Fibroblast of lung (primary cell): ENCODE data around the gene COPS6. TPM values are rescaled to one million over a fixed set of nuclear protein-coding genes. Genes with fewer than 3 reads are reported as not detected.
A peak's percentile ranks its signal among the peaks of the same experiment; 100 is the strongest.

Experiments used
- DNase-seq, 2 donors: peaks; one replicate each; pipeline versions ENCODE4 v3.0.0 to v3.0.0-alpha.2; 2010; ENCODE audit warnings: low read depth in 2 of 2
- H2AFZ ChIP-seq: 2 replicates; pipeline ENCODE4 v1.5.1; 2012; ENCODE audit warnings: low read length, control low read depth, inconsistent platforms
- H3K27ac ChIP-seq: 2 replicates; pipeline ENCODE4 v1.5.1; 2011; ENCODE audit warnings: low read length, control low read depth; ENCODE audit not compliant: insufficient read depth
- H3K27me3 ChIP-seq: 2 replicates; pipeline ENCODE4 v1.5.1; 2011; ENCODE audit warnings: mild to moderate bottlenecking, low read length; ENCODE audit not compliant: control insufficient read depth, insufficient read depth
- H3K36me3 ChIP-seq: 2 replicates; pipeline ENCODE4 v1.5.1; 2011; ENCODE audit warnings: low read length; ENCODE audit not compliant: control insufficient read depth, insufficient read depth
- H3K4me1 ChIP-seq: 2 replicates; pipeline ENCODE4 v1.5.1; 2011; ENCODE audit warnings: low read length; ENCODE audit not compliant: control insufficient read depth, insufficient read depth; ENCODE audit errors: extremely low read depth
- H3K4me2 ChIP-seq: 2 replicates; pipeline ENCODE4 v1.5.1; 2011; ENCODE audit warnings: low read length, control low read depth; ENCODE audit not compliant: insufficient read depth; ENCODE audit errors: extremely low read depth
- H3K4me3 ChIP-seq, 4 experiments: fragments of 200-600 bp in 1 of 4; sonication (generic) in 1 of 4; replicated peaks in 1 of 4; 2 replicates each; pipeline ENCODE4 v1.5.1; 2011 to 2016; ENCODE audit warnings: low read length in 4 of 4, low read depth in 3 of 4, mild to moderate bottlenecking in 3 of 4, control low read depth in 2 of 4, inconsistent platforms in 1 of 4, mixed read lengths in 1 of 4; ENCODE audit not compliant: insufficient read depth in 1 of 4; ENCODE audit errors: control extremely low read depth in 1 of 4
- H3K79me2 ChIP-seq: 2 replicates; pipeline ENCODE4 v1.5.1; 2012; ENCODE audit warnings: mild to moderate bottlenecking, low read length, inconsistent platforms; ENCODE audit not compliant: control insufficient read depth, insufficient read depth
- H3K9ac ChIP-seq: 2 replicates; pipeline ENCODE4 v1.5.1; 2011; ENCODE audit warnings: mild to moderate bottlenecking, low read length, control low read depth; ENCODE audit not compliant: insufficient read depth
- H3K9me3 ChIP-seq: 2 replicates; pipeline ENCODE4 v1.5.1; 2012; ENCODE audit warnings: low read depth, low read length; ENCODE audit not compliant: control insufficient read depth, insufficient read depth
- H4K20me1 ChIP-seq: 2 replicates; pipeline ENCODE4 v1.5.1; 2011; ENCODE audit warnings: low read length; ENCODE audit not compliant: control insufficient read depth, insufficient read depth; ENCODE audit errors: extremely low read depth
- CTCF ChIP-seq, 2 donors: IDR thresholded peaks in 1 of 2; conservative IDR thresholded peaks in 1 of 2; 1 replicate in 1 of 2; 2 replicates in 1 of 2; pipeline ENCODE4 v1.5.1; 2011 to 2012; ENCODE audit warnings: low read length in 2 of 2, control low read depth in 1 of 2, inconsistent platforms in 1 of 2, low read depth in 1 of 2, mild to moderate bottlenecking in 1 of 2
- EZH2 ChIP-seq: IDR thresholded peaks from 2 replicates; pipeline ENCODE4 v1.5.1; 2012; ENCODE audit warnings: low read length, control low read depth, mild to moderate bottlenecking; ENCODE audit errors: missing control alignments
- polyA plus RNA-seq, 2 donors: library from polyadenylated mRNA; depleted of rRNA in 1 of 2; stranded (reverse) in 1 of 2; unstranded in 1 of 2; fragments of >200 nt; gene quantifications; 2 replicates each; pipeline ENCODE4 v1.2.1, GENCODE V29; 2011 to 2012; ENCODE audit warnings: missing spikeins in 1 of 2
- total RNA-seq: library from RNA; depleted of rRNA; stranded (reverse); fragments of >200 nt; gene quantifications from 2 replicates; pipeline ENCODE4 v1.2.1, GENCODE V29; 2014

Gene COPS6
- total and polyA plus RNA-seq, 2 donors (not counting 1 experiment from before 2014, with no cell fraction given): 71.0 to 188 TPM

DNA sequence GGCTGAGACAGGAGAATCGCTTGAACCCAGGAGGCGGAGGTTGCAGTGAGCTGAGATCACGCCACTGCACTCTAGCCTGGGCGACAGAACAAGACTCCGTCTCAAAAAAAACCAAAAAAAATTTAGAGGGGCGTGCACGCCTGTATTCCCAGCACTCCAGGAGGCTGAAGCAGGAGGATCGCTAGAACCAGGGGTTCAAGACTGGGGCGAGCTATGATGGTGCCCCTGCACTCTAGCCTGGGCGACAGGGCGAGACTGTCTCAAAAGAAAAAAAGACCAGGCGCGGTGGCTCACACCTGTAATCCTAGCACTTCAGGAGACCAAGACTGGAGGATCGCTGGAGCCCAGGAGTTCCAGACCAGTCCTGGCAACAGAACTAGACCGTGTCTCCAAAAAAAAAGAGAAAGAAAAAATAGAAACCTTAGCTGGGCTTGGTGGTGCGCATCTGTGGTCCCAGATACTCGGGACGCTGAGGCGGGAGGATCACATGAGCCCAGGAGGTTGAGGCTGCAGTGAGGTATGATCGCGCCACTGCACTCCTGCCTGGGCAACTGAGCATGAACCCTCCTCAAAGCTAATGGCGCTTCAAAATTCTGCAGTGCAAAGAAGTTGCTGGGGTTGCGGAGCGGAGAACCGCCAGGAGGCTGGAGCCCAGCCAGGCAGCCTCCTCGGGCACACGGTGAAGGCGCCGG, 37.6 kb downstream of the COPS6 start:
- Histone ChIP-seq H3K4me1 (peaks cover 3% of the 10 kb centered on the region), H3K36me3 (peaks cover 3% of the 10 kb centered on the region), H3K4me2 (peak overlapping the region; percentile 90), H3K9ac (peak overlapping the region; percentile 92), H4K20me1 (no peaks in the 10 kb centered on the region), H3K79me2 (peaks cover 3% of the 10 kb centered on the region), H3K27me3 (no peaks in the 10 kb centered on the region), H3K4me3 (peak overlapping the region; percentile 71 to 95 (median 89)), H2AFZ (peak overlapping the region; percentile 96), H3K9me3 (no peaks in the 10 kb centered on the region), H3K27ac (peak overlapping the region; percentile 95)
- TF ChIP-seq CTCF (conservative IDR thresholded peaks at IDR 0.05 in 1 of 2, IDR thresholded peaks at IDR 0.05 in 1 of 2; ENCODE audit: low read depth in 1 of 2, low read length in 2 of 2) (no peak), EZH2 (no peak)
- no peak for DNase-seq

- Histone ChIP-seq H3K4me2 (peak within 1 kb of the TSS; percentile 90), H3K36me3 (peaks cover 3% of the 10 kb centered on the region), H3K9ac (peak within 1 kb of the TSS; percentile 92), H2AFZ (peak within 1 kb of the TSS; percentile 96), H3K27me3 (no peaks in the 10 kb centered on the region), H3K4me3 (peak within 1 kb of the TSS; percentile 71 to 95 (median 89)), H3K4me1 (peaks cover 3% of the 10 kb centered on the region), H3K9me3 (no peaks in the 10 kb centered on the region), H3K79me2 (no peaks in the 10 kb centered on the region), H4K20me1 (no peaks in the 10 kb centered on the region), H3K27ac (peak within 1 kb of the TSS; percentile 95)
- TF ChIP-seq CTCF (conservative IDR thresholded peaks at IDR 0.05 in 1 of 2, IDR thresholded peaks at IDR 0.05 in 1 of 2; ENCODE audit: low read depth in 1 of 2, low read length in 2 of 2): no peak
- no peak for TF ChIP-seq EZH2
- DNase-seq: peak; percentile 90 to 95
These were observed 38.4 kb downstream of the COPS6 start, which contains the start of gene MBLAC1 for GRCh38 chr7:100126931-100127865. TSS of gene MBLAC1 (plus strand) at chr7:100126967. CDS start at chr7:100127396, 429 bp downstream.
